Ishikawa (cell line): ENCODE measurements around the gene TNFRSF9.

Experiments
- CREB1 ChIP-seq: IDR thresholded peaks from 2 replicates; pipeline ENCODE4 v1.6.1; 2012; ENCODE audit warnings: low read depth
- EGR1 ChIP-seq: IDR thresholded peaks from 2 replicates; pipeline ENCODE4 v1.6.1; 2012
- EP300 ChIP-seq: IDR thresholded peaks from 2 replicates; pipeline ENCODE4 v1.6.1; 2012; ENCODE audit warnings: borderline replicate concordance
- FOXM1 ChIP-seq: IDR thresholded peaks from 2 replicates; pipeline ENCODE4 v1.6.1; 2012; ENCODE audit warnings: low read depth, borderline replicate concordance
- NFIC ChIP-seq: IDR thresholded peaks from 2 replicates; pipeline ENCODE4 v1.6.1; 2012
- RAD21 ChIP-seq: IDR thresholded peaks from 2 replicates; pipeline ENCODE4 v1.6.1; 2012; ENCODE audit warnings: low read depth
- TAF1 ChIP-seq: IDR thresholded peaks from 2 replicates; pipeline ENCODE4 v1.6.1; 2012; ENCODE audit warnings: low read depth, mild to moderate bottlenecking
- TCF12 ChIP-seq: IDR thresholded peaks from 2 replicates; pipeline ENCODE4 v1.6.1; 2012; ENCODE audit warnings: low read depth
- TEAD4 ChIP-seq: IDR thresholded peaks from 2 replicates; pipeline ENCODE4 v1.6.1; 2012
- YY1 ChIP-seq: IDR thresholded peaks from 2 replicates; pipeline ENCODE4 v1.6.1; 2012; ENCODE audit warnings: low read depth

- TF ChIP-seq EP300 (no peak), YY1 (no peak), TCF12 (no peak), TAF1 (no peak), FOXM1 (no peak), TEAD4 (no peak), EGR1 (no peak), RAD21 (no peak), NFIC (no peak), CREB1 (no peak)
Observed at GRCh38 chr1:7956218-7957032, 15.8 kb upstream of the TNFRSF9 start.
